Body of pancreas (tissue), 4 donors: ENCODE measurements around the gene LPAR3. TPM values are rescaled to one million over a fixed set of nuclear protein-coding genes. Genes with fewer than 3 reads are reported as not detected.

ENCODE experiments used
- ATAC-seq: fragments of 150-250 bp; one replicate; pipeline ENCODE4 v1.9.1; 2016
- DNase-seq, 4 donors: peaks; one replicate each; pipeline ENCODE4 v3.0.0-alpha.2; 2019
- H3K27ac ChIP-seq, 4 donors: fragments of 200-600 bp; sonication (generic); 1 replicate in 3 of 4; 2 replicates in 1 of 4; pipeline versions ENCODE4 v1.5.1 to v1.6.1; 2016 to 2019; ENCODE audit warnings: mild to moderate bottlenecking in 1 of 4, mixed read lengths in 1 of 4, moderate library complexity in 1 of 4
- H3K27me3 ChIP-seq, 2 donors: fragments of 200-600 bp; sonication (generic); one replicate each; pipeline ENCODE4 v1.6.0; 2016; ENCODE audit warnings: mild to moderate bottlenecking in 1 of 2
- H3K36me3 ChIP-seq, 2 donors: fragments of 200-600 bp; sonication (generic); replicated peaks in 1 of 2; 2 replicates each; pipeline ENCODE4 v1.5.1; 2016; ENCODE audit warnings: low read depth in 2 of 2; ENCODE audit not compliant: insufficient read depth in 1 of 2
- H3K4me1 ChIP-seq: fragments of 200-600 bp; sonication (generic); one replicate; pipeline ENCODE4 v1.6.0; 2016
- H3K4me3 ChIP-seq, 2 donors: fragments of 200-600 bp; sonication (generic); 1 replicate in 1 of 2; 2 replicates in 1 of 2; pipeline ENCODE4 v1.5.1; 2016 to 2019
- H3K9me3 ChIP-seq, 3 donors: fragments of 200-600 bp; sonication (generic); 1 replicate in 2 of 3; 2 replicates in 1 of 3; pipeline ENCODE4 v1.5.1; 2016
- POLR2A ChIP-seq, 3 donors: fragments of 450-650 bp; IDR thresholded peaks; one replicate each; pipeline ENCODE4 v1.6.1; 2016; ENCODE audit warnings: antibody characterized with exemption in 3 of 3, mild to moderate bottlenecking in 2 of 3
- WGBS, 2 donors: methylation state at CpG; one replicate each; pipeline ENCODE4 v1.1.5; 2017; 5-methylcytosine and 5-hydroxymethylcytosine counted together
- intact Hi-C: fragments of 100-400 bp; cut with DNase I; formaldehyde crosslinking; loops from one replicate; pipeline ENCODE4 v1.15.1; 2023
- total RNA-seq, 2 donors: library from RNA; depleted of rRNA; stranded (reverse); fragments of >200 nt; gene quantifications; one replicate each; pipeline ENCODE4 v1.1.0, GENCODE V29; 2016
- TF ChIP-seq, protein P1 (sequence below), 7 experiments: fragments of 450-650 bp in 4 of 7; fragments of 200-600 bp in 3 of 7; sonication (generic) in 3 of 7; IDR thresholded peaks; one replicate each; pipeline ENCODE4 v1.5.1; 2016 to 2019; ENCODE audit warnings: antibody characterized with exemption in 7 of 7

Gene LPAR3
- total RNA-seq, 2 donors from 2014 or later: 17.1 to 19.7 TPM

DNA sequence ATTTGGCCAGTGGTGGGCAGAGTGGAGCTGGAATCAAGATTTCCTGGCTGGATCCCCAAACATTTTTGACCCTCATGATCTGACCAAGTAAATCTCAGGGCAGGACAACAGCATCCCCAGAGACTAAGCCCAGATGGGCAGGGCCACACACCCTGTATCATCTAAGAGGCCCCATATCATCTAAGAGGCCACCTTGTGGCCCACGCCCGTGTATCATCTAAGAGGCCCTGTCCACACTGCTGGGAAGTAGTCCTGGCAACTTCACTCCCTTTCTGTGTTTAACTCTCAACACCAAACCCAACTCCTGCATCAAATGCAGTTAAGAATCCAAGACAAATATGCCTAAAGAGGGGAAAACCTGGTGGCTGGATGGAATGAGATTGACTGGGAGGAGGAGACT, 121.1 kb downstream of the LPAR3 start:
- Histone ChIP-seq H3K4me3 (no peak overlapping the region), H3K4me1 (no peaks in the 10 kb centered on the region), H3K27ac (no peak overlapping the region), H3K27me3 (no peaks in the 10 kb centered on the region), H3K9me3 (no peaks in the 10 kb centered on the region), H3K36me3 (no peaks in the 10 kb centered on the region)
- DNase-seq (no peak), ATAC-seq (no peak)
- 69 to 100% methylated on average over 2 of the region's 2 CpGs for WGBS, 2 donors
- intact Hi-C loops: no loop called here
- TF ChIP-seq POLR2A (IDR thresholded peaks at IDR 0.05): no peak
- TF ChIP-seq, protein P1, sequence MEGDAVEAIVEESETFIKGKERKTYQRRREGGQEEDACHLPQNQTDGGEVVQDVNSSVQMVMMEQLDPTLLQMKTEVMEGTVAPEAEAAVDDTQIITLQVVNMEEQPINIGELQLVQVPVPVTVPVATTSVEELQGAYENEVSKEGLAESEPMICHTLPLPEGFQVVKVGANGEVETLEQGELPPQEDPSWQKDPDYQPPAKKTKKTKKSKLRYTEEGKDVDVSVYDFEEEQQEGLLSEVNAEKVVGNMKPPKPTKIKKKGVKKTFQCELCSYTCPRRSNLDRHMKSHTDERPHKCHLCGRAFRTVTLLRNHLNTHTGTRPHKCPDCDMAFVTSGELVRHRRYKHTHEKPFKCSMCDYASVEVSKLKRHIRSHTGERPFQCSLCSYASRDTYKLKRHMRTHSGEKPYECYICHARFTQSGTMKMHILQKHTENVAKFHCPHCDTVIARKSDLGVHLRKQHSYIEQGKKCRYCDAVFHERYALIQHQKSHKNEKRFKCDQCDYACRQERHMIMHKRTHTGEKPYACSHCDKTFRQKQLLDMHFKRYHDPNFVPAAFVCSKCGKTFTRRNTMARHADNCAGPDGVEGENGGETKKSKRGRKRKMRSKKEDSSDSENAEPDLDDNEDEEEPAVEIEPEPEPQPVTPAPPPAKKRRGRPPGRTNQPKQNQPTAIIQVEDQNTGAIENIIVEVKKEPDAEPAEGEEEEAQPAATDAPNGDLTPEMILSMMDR (IDR thresholded peaks at IDR 0.05): no peak

DNA sequence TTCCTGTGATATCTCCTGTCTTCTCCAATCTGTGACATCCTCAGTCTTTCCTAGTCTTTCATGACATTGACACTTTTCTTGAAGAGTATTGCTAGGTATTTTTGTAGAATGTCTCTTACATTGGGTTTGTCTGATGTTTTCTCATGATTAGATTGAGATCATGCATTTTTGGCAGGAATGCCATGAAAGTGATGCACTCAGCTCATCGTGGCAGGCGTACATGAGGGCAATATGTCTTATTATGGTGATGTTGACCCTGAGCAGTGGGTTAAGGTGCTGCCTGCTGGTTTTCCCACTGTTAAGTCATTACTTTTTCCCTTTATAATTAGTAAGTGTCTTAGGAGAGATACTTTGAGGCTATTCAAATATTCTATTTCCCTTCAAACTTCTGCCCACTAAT, 122.5 kb downstream of the LPAR3 start:
- TF ChIP-seq POLR2A (IDR thresholded peaks at IDR 0.05): no peak
- TF ChIP-seq, protein P1 (IDR thresholded peaks at IDR 0.05): no peak
- Histone ChIP-seq H3K9me3 (no peaks in the 10 kb centered on the region), H3K27me3 (no peaks in the 10 kb centered on the region), H3K4me3 (no peak overlapping the region), H3K4me1 (no peaks in the 10 kb centered on the region), H3K36me3 (no peaks in the 10 kb centered on the region), H3K27ac (no peak overlapping the region)
- ATAC-seq (no peak), DNase-seq (no peak)
- intact Hi-C loops: no loop called here
- WGBS, 2 donors: 82 to 83% methylated on average over 2 of the region's 2 CpGs

DNA sequence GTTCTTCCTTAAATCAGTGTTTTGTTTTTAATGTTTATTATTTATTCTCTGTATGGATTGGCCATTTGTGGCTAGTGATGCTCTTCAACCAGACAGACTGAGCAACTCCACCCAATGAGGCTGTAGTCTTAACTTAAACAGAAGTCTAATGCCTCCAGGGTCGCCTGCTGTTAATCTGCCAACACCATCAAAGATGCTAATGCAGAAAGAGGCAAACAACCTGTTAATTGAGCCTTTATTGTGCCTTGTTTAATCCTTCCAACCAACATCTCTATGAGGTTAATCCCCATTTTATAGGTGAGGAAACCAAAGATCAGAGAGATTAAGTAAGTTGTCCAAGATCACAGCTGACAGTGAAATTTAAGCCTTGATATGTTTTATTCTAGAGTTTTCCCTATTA, 123.4 kb downstream of the LPAR3 start:
- Histone ChIP-seq H3K4me3 (no peak overlapping the region), H3K4me1 (no peaks in the 10 kb centered on the region), H3K36me3 (no peaks in the 10 kb centered on the region), H3K27me3 (no peaks in the 10 kb centered on the region), H3K27ac (no peak overlapping the region), H3K9me3 (no peaks in the 10 kb centered on the region)
- 71% methylated on average over 1 of the region's 1 CpG for WGBS, 2 donors
- DNase-seq (no peak), ATAC-seq (no peak)
- no peak for TF ChIP-seq POLR2A (IDR thresholded peaks at IDR 0.05)
- TF ChIP-seq, protein P1 (IDR thresholded peaks at IDR 0.05): no peak
- intact Hi-C loops: loop anchor here (10.0 kb wide), 1 partner anchor 635 kb away; no protein-coding TSS in a partner anchor

DNA sequence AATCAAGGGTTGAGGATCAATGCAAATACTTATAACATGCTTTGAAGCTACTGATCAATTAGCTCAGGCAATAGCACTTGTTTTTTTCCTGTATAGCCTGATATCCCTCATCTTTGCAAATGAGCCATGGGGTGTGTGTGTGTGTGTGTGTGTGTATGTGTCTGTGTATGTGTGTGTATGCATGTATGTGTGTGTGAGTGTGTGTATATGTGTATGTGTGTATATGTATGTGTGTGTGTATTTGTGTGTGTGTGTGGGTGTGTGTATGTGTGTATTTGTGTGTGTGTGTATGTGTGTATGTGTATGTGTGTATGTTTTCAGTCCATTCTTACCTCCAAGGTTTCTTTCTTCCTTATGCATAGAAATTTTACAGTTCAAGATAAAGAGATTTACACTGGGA, 124.4 kb downstream of the LPAR3 start:
- Histone ChIP-seq H3K36me3 (no peaks in the 10 kb centered on the region), H3K4me1 (no peaks in the 10 kb centered on the region), H3K9me3 (no peaks in the 10 kb centered on the region), H3K27ac (no peak overlapping the region), H3K27me3 (no peaks in the 10 kb centered on the region), H3K4me3 (no peak overlapping the region)
- ATAC-seq: no peak
- DNase-seq: no peak
- TF ChIP-seq, protein P1 (IDR thresholded peaks at IDR 0.05): no peak
- TF ChIP-seq POLR2A (IDR thresholded peaks at IDR 0.05): no peak
- intact Hi-C loops: loop anchor here (10.0 kb wide), 1 partner anchor 634 kb away; no protein-coding TSS in a partner anchor

DNA sequence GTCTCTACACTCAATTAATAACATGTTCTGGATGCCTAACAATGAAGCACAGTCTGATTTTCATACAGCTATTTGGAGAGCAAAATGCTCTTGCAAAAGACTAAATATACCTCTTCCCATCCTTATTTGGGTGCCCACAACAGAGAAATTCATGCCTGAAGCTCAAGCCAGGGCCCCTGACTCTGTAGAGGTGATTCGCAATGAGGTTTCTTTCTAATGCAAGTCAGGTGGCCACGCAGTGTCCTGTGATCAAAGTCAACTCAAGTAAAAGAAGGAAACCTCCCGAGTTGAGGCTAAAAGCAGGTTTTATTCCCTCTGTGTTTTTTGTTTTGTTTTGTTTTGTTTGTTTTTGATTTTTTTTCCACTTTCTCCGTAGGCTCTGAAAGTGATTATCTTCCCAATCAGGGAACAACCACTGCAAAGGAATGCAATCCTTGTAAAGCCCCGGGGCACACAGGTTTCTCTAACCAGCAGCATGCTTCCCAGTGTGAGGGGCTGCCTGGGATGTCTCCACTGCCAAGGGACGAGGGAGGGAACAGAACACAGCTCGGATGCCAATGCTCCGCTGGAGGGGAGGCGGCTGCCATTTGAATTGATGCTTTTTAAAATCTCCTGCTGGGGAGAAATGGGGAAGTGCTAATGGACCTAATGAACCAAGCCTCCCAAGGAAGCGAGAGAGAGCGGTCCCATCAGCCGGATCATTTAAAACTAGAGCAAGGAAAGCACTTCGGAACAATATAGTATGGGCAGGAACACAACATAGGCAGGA, 128.9 kb downstream of the LPAR3 start:
- Histone ChIP-seq H3K4me1 (peaks cover 14% of the 10 kb centered on the region), H3K27ac (no peak overlapping the region), H3K36me3 (no peaks in the 10 kb centered on the region), H3K27me3 (no peaks in the 10 kb centered on the region), H3K9me3 (no peaks in the 10 kb centered on the region), H3K4me3 (no peak overlapping the region)
- intact Hi-C loops: loop anchor here (10.0 kb wide), 1 partner anchor 629 kb away; no protein-coding TSS in a partner anchor
- TF ChIP-seq, protein P1 (IDR thresholded peaks at IDR 0.05): no peak
- TF ChIP-seq POLR2A (IDR thresholded peaks at IDR 0.05): no peak
- DNase-seq (no peak), ATAC-seq (no peak)
- WGBS, 2 donors: 74 to 80% methylated on average over 13 of the region's 13 CpGs
